ENCODE data around the gene NT5C1A.

The NT5C1A gene

DNA sequence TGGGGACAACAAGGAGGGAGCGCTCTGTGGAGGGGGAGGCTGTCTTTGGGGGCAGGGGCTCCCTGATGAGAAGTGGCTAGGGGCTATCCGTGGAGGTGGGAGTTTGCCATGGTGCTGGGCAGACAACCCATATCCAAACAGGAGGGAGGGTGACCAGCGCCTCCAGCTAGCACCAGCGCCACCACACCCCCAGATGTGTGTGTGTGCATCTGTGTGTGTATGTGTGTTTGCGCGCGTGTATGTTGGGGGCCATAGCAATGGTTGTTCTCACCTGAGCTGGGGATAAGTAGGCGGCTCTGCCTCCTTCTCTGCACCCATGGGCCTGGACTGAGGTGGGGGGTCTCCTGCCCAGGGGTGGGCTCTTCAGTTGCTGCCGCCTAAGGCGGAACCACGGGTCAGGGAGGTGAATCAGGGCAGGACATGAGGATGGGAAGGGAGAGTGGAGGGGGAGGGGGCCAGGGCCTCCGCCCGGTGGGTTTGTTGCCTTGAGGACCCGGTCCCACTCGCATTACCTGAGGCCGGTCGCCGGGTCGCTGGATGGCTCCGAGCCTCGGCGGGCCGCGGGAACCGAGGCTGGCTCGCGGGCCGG, 19.0 kb upstream of the NT5C1A start (continued):
- TF ChIP-seq, protein P1, sequence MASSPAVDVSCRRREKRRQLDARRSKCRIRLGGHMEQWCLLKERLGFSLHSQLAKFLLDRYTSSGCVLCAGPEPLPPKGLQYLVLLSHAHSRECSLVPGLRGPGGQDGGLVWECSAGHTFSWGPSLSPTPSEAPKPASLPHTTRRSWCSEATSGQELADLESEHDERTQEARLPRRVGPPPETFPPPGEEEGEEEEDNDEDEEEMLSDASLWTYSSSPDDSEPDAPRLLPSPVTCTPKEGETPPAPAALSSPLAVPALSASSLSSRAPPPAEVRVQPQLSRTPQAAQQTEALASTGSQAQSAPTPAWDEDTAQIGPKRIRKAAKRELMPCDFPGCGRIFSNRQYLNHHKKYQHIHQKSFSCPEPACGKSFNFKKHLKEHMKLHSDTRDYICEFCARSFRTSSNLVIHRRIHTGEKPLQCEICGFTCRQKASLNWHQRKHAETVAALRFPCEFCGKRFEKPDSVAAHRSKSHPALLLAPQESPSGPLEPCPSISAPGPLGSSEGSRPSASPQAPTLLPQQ (tag by site-specific recombination; IDR thresholded peaks at IDR 0.05): 0 out of 2 replicates have a peak, but pooled peaks have one; percentile 11
- TF ChIP-seq ZNF830 (tag by site-specific recombination; IDR thresholded peaks at IDR 0.05; ENCODE audit: low read depth) (no peak), MYNN (tag by site-specific recombination; IDR thresholded peaks at IDR 0.05; ENCODE audit: borderline replicate concordance) (no peak), KLF1 (tag by site-specific recombination; IDR thresholded peaks at IDR 0.05) (no peak), ELK4 (IDR thresholded peaks at IDR 0.05; ENCODE audit: borderline replicate concordance, low read depth, low read length) (no peak), ZNF521 (tag by site-specific recombination; IDR thresholded peaks at IDR 0.05) (no peak), ZNF416 (tag by site-specific recombination; IDR thresholded peaks at IDR 0.05) (no peak), ZNF23 (tag by site-specific recombination; IDR thresholded peaks at IDR 0.05; ENCODE audit: borderline replicate concordance) (no peak), GLIS2 (tag by site-specific recombination; IDR thresholded peaks at IDR 0.05) (peak; percentile 38; the same call in 1 of the 2 replicates), ZNF501 (tag by site-specific recombination; IDR thresholded peaks at IDR 0.05) (0 out of 2 replicates have a peak, but pooled peaks have one; percentile 38), ZNF530 (tag by site-specific recombination; IDR thresholded peaks at IDR 0.05; ENCODE audit: low read depth) (no peak), GFI1B (tag by site-specific recombination; IDR thresholded peaks at IDR 0.05) (no peak), ZBTB1 (tag by site-specific recombination; IDR thresholded peaks at IDR 0.05) (no peak), YY2 (tag by site-specific recombination; IDR thresholded peaks at IDR 0.05) (no peak), KLF8 (tag by site-specific recombination; IDR thresholded peaks at IDR 0.05) (no peak), GLIS1 (tag by site-specific recombination; IDR thresholded peaks at IDR 0.05) (peak; percentile 30), ZNF302 (tag by site-specific recombination; IDR thresholded peaks at IDR 0.05; ENCODE audit: low read depth) (no peak), PRDM2 (tag by site-specific recombination; IDR thresholded peaks at IDR 0.05; ENCODE audit: borderline replicate concordance) (no peak), SP7 (tag by site-specific recombination; IDR thresholded peaks at IDR 0.05) (0 out of 2 replicates have a peak, but pooled peaks have one; percentile 45), ZSCAN4 (tag by site-specific recombination; IDR thresholded peaks at IDR 0.05) (peak; percentile 47; the same call in 1 of the 2 replicates), ZNF518A (tag by site-specific recombination; conservative IDR thresholded peaks at IDR 0.05; ENCODE audit: low read depth) (no peak), ZNF155 (tag by site-specific recombination; IDR thresholded peaks at IDR 0.05) (no peak), ZNF654 (tag by site-specific recombination; IDR thresholded peaks at IDR 0.05; ENCODE audit: low read depth) (no peak)
- TF ChIP-seq, protein P2, sequence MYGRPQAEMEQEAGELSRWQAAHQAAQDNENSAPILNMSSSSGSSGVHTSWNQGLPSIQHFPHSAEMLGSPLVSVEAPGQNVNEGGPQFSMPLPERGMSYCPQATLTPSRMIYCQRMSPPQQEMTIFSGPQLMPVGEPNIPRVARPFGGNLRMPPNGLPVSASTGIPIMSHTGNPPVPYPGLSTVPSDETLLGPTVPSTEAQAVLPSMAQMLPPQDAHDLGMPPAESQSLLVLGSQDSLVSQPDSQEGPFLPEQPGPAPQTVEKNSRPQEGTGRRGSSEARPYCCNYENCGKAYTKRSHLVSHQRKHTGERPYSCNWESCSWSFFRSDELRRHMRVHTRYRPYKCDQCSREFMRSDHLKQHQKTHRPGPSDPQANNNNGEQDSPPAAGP (tag by site-specific recombination; IDR thresholded peaks at IDR 0.05): 0 out of 2 replicates have a peak, but pooled peaks have one; percentile 15

Measured in HEK293 (cell line).